Osteocyte (in vitro differentiated cells): ENCODE data around the gene FAM13C. TPM values are rescaled to one million over a fixed set of nuclear protein-coding genes. Genes with fewer than 3 reads are reported as not detected.
A peak's percentile ranks its signal among the peaks of the same experiment; 100 is the strongest.

Source experiments
- DNase-seq: peaks from one replicate; pipeline ENCODE4 v3.0.0; 2021; ENCODE audit warnings: mixed read lengths; ENCODE audit not compliant: unreplicated experiment; ENCODE audit errors: extremely low spot score
- H3K27ac Mint-ChIP-seq: one replicate; pipeline ENCODE4 v1.8.0; 2021; ENCODE audit warnings: mild to moderate bottlenecking, mixed read lengths; ENCODE audit not compliant: unreplicated experiment
- H3K27me3 Mint-ChIP-seq: one replicate; pipeline ENCODE4 v1.8.0; 2021; ENCODE audit warnings: mixed read lengths; ENCODE audit not compliant: unreplicated experiment
- H3K36me3 Mint-ChIP-seq: one replicate; pipeline ENCODE4 v1.8.0; 2021; ENCODE audit warnings: mixed read lengths; ENCODE audit not compliant: unreplicated experiment
- H3K4me1 Mint-ChIP-seq: one replicate; pipeline ENCODE4 v1.8.0; 2021; ENCODE audit warnings: mixed read lengths; ENCODE audit not compliant: unreplicated experiment
- H3K4me3 Mint-ChIP-seq: one replicate; pipeline ENCODE4 v1.8.0; 2021; ENCODE audit warnings: mild to moderate bottlenecking, moderate library complexity, mixed read lengths; ENCODE audit not compliant: unreplicated experiment
- H3K9me3 Mint-ChIP-seq: one replicate; pipeline ENCODE4 v1.8.0; 2021; ENCODE audit warnings: mixed read lengths; ENCODE audit not compliant: unreplicated experiment
- total RNA-seq: library from RNA; stranded (reverse); gene quantifications from 2 replicates; pipeline ENCODE4 v1.2.1, GENCODE V29; 2021
- TF ChIP-seq, protein P1 (sequence below): fragments of 200-600 bp; sonication (generic); IDR thresholded peaks from 2 replicates; pipeline ENCODE4 v1.5.0; 2021; ENCODE audit warnings: antibody characterized with exemption, mild to moderate bottlenecking, moderate library complexity

The FAM13C gene
- total RNA-seq, 1 donor from 2014 or later: 3.2 TPM

GRCh38 chr10:59342000-59342399 is 20.3 kb downstream of the FAM13C start:
- Mint-ChIP-seq H3K27ac (no peak overlapping the region), H3K4me1 (peaks cover 8% of the 10 kb centered on the region), H3K27me3 (peaks cover 9% of the 10 kb centered on the region), H3K4me3 (no peak overlapping the region), H3K9me3 (no peaks in the 10 kb centered on the region), H3K36me3 (peaks cover 2% of the 10 kb centered on the region)
- TF ChIP-seq, protein P1, sequence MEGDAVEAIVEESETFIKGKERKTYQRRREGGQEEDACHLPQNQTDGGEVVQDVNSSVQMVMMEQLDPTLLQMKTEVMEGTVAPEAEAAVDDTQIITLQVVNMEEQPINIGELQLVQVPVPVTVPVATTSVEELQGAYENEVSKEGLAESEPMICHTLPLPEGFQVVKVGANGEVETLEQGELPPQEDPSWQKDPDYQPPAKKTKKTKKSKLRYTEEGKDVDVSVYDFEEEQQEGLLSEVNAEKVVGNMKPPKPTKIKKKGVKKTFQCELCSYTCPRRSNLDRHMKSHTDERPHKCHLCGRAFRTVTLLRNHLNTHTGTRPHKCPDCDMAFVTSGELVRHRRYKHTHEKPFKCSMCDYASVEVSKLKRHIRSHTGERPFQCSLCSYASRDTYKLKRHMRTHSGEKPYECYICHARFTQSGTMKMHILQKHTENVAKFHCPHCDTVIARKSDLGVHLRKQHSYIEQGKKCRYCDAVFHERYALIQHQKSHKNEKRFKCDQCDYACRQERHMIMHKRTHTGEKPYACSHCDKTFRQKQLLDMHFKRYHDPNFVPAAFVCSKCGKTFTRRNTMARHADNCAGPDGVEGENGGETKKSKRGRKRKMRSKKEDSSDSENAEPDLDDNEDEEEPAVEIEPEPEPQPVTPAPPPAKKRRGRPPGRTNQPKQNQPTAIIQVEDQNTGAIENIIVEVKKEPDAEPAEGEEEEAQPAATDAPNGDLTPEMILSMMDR: no peak
- no peak for DNase-seq

DNA sequence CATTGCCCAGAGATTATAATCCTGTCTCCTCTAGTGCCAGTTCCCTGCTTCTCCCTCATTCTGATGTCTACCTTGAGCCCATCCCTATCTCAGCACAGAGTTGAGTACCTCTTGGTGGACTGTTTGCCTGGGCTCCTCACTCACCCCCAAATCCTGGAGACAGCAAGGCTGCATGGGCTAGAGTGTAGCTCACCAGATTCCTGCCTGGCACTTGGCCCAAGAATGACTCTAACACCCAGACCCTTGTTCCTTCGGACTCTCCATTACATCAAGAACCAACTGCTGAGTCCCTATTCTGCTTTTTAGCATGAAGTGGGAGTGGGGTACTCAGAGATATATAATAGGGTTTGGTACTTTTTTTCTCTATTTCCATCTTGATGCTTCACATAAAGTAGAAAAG is 22.1 kb downstream of the FAM13C start:
- H3K36me3 Mint-ChIP-seq: no peaks in the 10 kb centered on the region
- TF ChIP-seq, protein P1: no peak
- peaks cover 15% of the 10 kb centered on the region for H3K4me1 Mint-ChIP-seq
- no peak overlapping the region for H3K4me3 Mint-ChIP-seq
- H3K9me3 Mint-ChIP-seq: no peaks in the 10 kb centered on the region
- H3K27ac Mint-ChIP-seq: no peak overlapping the region
- H3K27me3 Mint-ChIP-seq: peaks cover 2% of the 10 kb centered on the region
- no peak for DNase-seq

- Mint-ChIP-seq H3K36me3 (no peaks in the 10 kb centered on the region), H3K27ac (no peak overlapping the region), H3K27me3 (peaks cover 2% of the 10 kb centered on the region), H3K9me3 (no peaks in the 10 kb centered on the region), H3K4me1 (peaks cover 15% of the 10 kb centered on the region), H3K4me3 (no peak overlapping the region)
- TF ChIP-seq, protein P1: no peak
- DNase-seq: no peak
Measured at GRCh38 chr10:59339351-59339750, 23.0 kb downstream of the FAM13C start.

DNA sequence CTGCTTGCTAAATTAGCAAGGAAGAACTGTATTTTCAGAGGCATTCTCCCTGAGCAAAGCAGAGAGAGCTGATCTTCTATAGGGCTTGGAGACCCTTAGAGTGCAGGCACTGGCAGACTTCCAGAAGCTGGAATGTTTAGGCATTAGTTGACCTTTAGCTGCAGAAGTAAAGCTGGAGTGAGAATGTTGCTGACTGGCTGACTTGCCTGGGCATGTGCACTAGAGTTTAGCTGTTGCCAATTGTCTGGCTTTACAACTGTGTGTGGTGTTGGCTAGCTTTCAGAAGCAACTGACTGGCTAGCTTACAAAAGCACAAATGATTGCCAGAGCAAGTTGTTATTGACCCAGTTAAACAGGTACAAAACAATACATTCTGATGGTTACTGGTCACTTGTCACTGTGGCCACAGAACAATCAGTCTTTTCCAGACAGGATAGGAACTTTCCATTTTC is 25.1 kb downstream of the FAM13C start:
- H3K27me3 Mint-ChIP-seq: no peaks in the 10 kb centered on the region
- peaks cover 21% of the 10 kb centered on the region for H3K4me1 Mint-ChIP-seq
- H3K4me3 Mint-ChIP-seq: no peak overlapping the region
- TF ChIP-seq, protein P1: no peak
- no peak for DNase-seq
- H3K9me3 Mint-ChIP-seq: no peaks in the 10 kb centered on the region
- peak overlapping the region; percentile 84 for H3K27ac Mint-ChIP-seq
- H3K36me3 Mint-ChIP-seq: no peaks in the 10 kb centered on the region

- H3K9me3 Mint-ChIP-seq: no peaks in the 10 kb centered on the region
- no peak overlapping the region for H3K4me3 Mint-ChIP-seq
- H3K27me3 Mint-ChIP-seq: no peaks in the 10 kb centered on the region
- peak overlapping the region; percentile 84 for H3K27ac Mint-ChIP-seq
- DNase-seq: no peak
- H3K4me1 Mint-ChIP-seq: peaks cover 19% of the 10 kb centered on the region
- TF ChIP-seq, protein P1: no peak
- no peaks in the 10 kb centered on the region for H3K36me3 Mint-ChIP-seq
Measured at GRCh38 chr10:59336632-59337031, 25.7 kb downstream of the FAM13C start.
